ENCODE results near the gene NPFFR1. TPM values are rescaled to one million over a fixed set of nuclear protein-coding genes. Genes with fewer than 3 reads are reported as not detected.

NPFFR1 gene
- total and polyA plus RNA-seq, 3 donors from 2014 or later = 2.6 to 6.6 (median 2.8) TPM

DNA sequence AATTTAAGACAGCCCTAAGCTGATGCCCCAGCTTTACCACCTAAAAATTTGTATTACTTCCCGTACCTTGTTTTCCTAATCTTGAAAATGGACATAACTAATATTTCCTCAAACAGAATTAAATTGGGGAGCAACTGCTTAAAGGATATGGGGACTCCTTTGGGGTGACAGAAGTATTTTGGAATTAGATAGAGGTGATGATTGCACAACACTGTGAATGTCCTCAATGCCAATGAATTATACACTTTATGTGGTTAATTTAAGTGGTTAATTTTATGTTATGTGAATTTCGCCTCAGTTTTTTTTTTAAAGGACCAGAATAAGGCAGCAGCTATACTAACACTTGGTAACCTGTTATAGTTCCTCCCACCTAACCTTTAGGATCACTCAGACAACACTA lies 19.9 kb upstream of the NPFFR1 start:
- Histone ChIP-seq H3K27me3 (no peaks in the 10 kb centered on the region), H3K4me1 (no peaks in the 10 kb centered on the region), H3K36me3 (ENCODE audit: low read depth, missing control alignments) (no peaks in the 10 kb centered on the region), H3K4me3 (no peak overlapping the region), H3K9me3 (no peaks in the 10 kb centered on the region), H3K27ac (no peak overlapping the region)
- TF ChIP-seq POLR2A (IDR thresholded peaks at IDR 0.05) = no peak
- TF ChIP-seq, protein P1, sequence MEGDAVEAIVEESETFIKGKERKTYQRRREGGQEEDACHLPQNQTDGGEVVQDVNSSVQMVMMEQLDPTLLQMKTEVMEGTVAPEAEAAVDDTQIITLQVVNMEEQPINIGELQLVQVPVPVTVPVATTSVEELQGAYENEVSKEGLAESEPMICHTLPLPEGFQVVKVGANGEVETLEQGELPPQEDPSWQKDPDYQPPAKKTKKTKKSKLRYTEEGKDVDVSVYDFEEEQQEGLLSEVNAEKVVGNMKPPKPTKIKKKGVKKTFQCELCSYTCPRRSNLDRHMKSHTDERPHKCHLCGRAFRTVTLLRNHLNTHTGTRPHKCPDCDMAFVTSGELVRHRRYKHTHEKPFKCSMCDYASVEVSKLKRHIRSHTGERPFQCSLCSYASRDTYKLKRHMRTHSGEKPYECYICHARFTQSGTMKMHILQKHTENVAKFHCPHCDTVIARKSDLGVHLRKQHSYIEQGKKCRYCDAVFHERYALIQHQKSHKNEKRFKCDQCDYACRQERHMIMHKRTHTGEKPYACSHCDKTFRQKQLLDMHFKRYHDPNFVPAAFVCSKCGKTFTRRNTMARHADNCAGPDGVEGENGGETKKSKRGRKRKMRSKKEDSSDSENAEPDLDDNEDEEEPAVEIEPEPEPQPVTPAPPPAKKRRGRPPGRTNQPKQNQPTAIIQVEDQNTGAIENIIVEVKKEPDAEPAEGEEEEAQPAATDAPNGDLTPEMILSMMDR (IDR thresholded peaks at IDR 0.05) = no peak
- DNase-seq = no peak
- 91 to 95% methylated on average over 2 of the region's 2 CpGs for WGBS, 2 donors
- intact Hi-C loops (cut with DNase I; ENCODE audit: low total_unique reads) = no loop called here

DNA sequence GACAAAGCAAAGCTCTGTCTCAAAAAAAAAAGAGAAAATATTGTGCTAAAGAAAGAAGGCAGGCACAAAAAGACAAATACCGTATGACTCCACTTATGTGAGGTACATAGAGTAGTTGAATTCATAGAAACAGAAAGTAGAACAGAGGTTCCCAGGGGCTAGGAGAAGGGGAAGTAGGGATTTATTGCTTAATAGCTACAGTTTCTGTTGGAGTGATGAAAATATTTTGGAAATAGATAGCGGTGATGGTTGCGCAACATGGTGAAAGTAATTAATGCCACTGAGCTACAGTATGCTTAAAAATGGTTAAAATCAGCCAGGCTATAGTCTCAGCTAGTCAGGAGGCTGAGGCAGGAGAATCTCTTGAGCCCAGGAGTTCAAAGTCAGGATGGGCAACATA lies 18.5 kb upstream of the NPFFR1 start:
- WGBS, 2 donors = 71 to 78% methylated on average over 3 of the region's 3 CpGs
- no peaks in the 10 kb centered on the region for H3K36me3 ChIP-seq (ENCODE audit: low read depth, missing control alignments)
- TF ChIP-seq, protein P1 (IDR thresholded peaks at IDR 0.05) = no peak
- H3K27me3 ChIP-seq = no peaks in the 10 kb centered on the region
- intact Hi-C loops (cut with DNase I; ENCODE audit: low total_unique reads) = no loop called here
- no peaks in the 10 kb centered on the region for H3K9me3 ChIP-seq
- no peak for DNase-seq
- H3K4me1 ChIP-seq = no peaks in the 10 kb centered on the region
- H3K4me3 ChIP-seq = no peak overlapping the region
- H3K27ac ChIP-seq = no peak overlapping the region

DNA sequence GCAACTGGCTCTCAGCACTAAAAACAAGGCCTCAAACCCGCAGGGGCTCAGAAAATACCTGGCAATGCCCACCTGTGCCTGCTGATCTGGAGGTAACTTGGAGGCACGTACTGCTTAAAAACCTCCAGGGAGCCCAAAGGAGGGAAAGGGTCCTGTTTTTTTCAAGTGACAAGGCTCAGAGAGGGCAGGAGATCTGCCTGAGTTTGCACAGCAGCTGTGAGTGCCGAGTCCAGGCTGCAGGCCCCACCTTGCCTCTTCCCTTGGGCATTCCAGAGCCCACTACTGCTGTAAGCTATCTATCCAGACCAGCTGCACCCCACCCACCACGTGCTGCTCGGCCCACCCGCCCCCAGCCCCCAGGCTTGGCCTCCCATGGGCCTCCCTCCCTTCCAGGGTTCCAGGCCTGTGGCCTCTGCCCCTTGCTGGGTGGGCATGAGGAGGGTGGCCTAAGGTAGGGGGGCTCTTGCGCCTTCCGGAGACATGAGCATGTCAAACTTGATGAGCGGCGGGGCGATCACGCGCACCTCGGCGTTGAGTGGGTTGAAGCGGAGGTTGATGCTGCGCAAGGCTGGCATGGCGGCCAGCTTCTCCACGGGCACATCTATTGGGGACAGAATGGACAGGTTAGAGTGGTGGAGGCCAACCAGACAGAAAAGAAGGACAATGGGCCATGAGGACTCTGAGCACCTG lies 17.2 kb upstream of the NPFFR1 start:
- no peaks in the 10 kb centered on the region for H3K27me3 ChIP-seq
- no peaks in the 10 kb centered on the region for H3K9me3 ChIP-seq
- no peak overlapping the region for H3K27ac ChIP-seq
- H3K36me3 ChIP-seq (ENCODE audit: low read depth, missing control alignments) = no peaks in the 10 kb centered on the region
- intact Hi-C loops (cut with DNase I; ENCODE audit: low total_unique reads) = no loop called here
- TF ChIP-seq, protein P1 (IDR thresholded peaks at IDR 0.05) = no peak
- TF ChIP-seq POLR2A (IDR thresholded peaks at IDR 0.05) = no peak
- H3K4me3 ChIP-seq = no peak overlapping the region
- 96 to 98% methylated on average over 11 to 19 of the region's 19 CpGs for WGBS, 2 donors
- peaks cover 3% of the 10 kb centered on the region for H3K4me1 ChIP-seq
- DNase-seq = no peak

DNA sequence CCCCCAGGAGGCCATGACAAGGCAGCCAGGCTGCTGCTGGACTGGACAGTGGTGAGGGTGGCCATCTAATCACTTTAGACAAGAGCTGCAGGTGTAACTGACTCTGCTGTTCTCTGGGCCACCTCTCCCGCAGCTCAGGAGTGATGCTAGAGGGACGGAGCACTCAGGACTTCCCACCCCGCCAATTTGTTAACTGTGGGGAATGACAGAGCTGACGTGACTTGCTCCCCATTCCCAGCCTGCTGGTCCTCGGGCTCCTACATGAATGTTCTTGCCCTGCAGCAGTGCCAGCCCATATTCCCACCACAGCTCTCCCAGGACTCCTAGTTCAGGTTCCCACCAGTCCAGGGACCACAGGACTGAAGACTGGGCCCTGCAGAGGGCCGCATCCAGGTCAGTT lies 16.7 kb upstream of the NPFFR1 start:
- 93 to 99% methylated on average over 3 to 6 of the region's 6 CpGs for WGBS, 2 donors
- intact Hi-C loops (cut with DNase I; ENCODE audit: low total_unique reads) = no loop called here
- no peak for DNase-seq

More for the DNA sequence above, 16.7 kb upstream of the NPFFR1 start:
- no peak overlapping the region for H3K4me3 ChIP-seq
- no peaks in the 10 kb centered on the region for H3K9me3 ChIP-seq
- no peaks in the 10 kb centered on the region for H3K27me3 ChIP-seq
- no peaks in the 10 kb centered on the region for H3K36me3 ChIP-seq (ENCODE audit: low read depth, missing control alignments)
- peaks cover 5% of the 10 kb centered on the region for H3K4me1 ChIP-seq
- TF ChIP-seq, protein P1 (IDR thresholded peaks at IDR 0.05) = no peak
- no peak for TF ChIP-seq POLR2A (IDR thresholded peaks at IDR 0.05)
- H3K27ac ChIP-seq = no peak overlapping the region
